Rectal smooth muscle tissue (tissue), 1 donor: ENCODE data around the gene TUT1.
"Not testable (repeated sequence)": the region's sequence is repeated elsewhere in the genome, so short reads cannot be mapped to it uniquely, and the experiment has no call there.

ENCODE experiments used
- H3K27ac ChIP-seq: one replicate; pipeline ENCODE4 v1.7.0; 2013; ENCODE audit warnings: low read depth, low read length, inconsistent platforms
- H3K27me3 ChIP-seq: one replicate; pipeline ENCODE4 v1.7.0; 2013; ENCODE audit warnings: low read length; ENCODE audit not compliant: control insufficient read depth, insufficient read depth
- H3K36me3 ChIP-seq: one replicate; pipeline ENCODE4 v1.7.0; 2013; ENCODE audit warnings: low read length; ENCODE audit not compliant: control insufficient read depth, insufficient read depth
- H3K4me1 ChIP-seq: one replicate; pipeline ENCODE4 v1.7.0; 2013; ENCODE audit warnings: low read length; ENCODE audit not compliant: control insufficient read depth, insufficient read depth
- H3K4me3 ChIP-seq: one replicate; pipeline ENCODE4 v1.7.0; 2013; ENCODE audit warnings: low read length
- H3K9ac ChIP-seq: one replicate; pipeline ENCODE4 v1.7.0; 2013; ENCODE audit warnings: low read length

The TUT1 gene

DNA sequence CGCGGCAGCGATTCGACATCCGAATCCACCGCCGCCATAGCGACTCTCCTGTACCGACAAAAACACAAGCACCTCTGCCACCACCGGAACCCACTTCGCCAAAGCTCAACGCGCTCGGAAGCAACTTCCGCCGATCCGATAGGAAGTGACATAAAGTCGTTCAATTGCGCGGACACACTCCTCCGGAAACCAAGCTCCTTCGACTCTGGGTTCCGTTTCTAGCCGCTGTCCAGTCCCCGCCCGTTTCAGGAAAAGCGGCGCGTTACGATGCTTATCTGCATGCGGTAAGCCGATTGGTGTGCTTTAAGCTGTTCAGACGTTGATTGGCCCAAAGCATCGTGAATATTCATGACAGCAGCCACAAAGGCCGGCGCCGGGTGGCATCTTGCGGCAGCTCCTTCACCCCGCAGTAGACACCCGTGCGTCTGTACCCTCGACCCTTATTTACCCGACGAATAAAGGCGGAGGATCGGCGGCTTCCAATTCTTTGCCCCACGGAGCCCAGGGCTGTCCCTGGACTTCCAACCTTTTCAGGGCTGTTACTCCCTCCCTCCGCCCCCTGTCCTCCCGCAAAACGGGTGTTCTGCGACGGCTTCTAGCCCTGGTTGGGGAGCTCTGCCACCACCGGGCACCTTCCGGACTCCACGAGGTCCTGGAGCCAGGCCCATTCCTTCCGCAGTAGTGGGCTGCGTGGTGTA, at the start of gene TUT1:
TSS of gene TUT1 (minus strand) at position 76 of the 698 bp plus-strand sequence. CDS start at position 38, 38 bp downstream.
- Histone ChIP-seq H3K27me3 (no peaks in the 10 kb centered on the region), H3K4me3 (peak within 1 kb of the TSS; percentile 93), H3K27ac (peak within 1 kb of the TSS; percentile 93), H3K9ac (peak within 1 kb of the TSS; percentile 88), H3K36me3 (peaks cover 39% of the 10 kb centered on the region), H3K4me1 (peaks cover 15% of the 10 kb centered on the region)

DNA sequence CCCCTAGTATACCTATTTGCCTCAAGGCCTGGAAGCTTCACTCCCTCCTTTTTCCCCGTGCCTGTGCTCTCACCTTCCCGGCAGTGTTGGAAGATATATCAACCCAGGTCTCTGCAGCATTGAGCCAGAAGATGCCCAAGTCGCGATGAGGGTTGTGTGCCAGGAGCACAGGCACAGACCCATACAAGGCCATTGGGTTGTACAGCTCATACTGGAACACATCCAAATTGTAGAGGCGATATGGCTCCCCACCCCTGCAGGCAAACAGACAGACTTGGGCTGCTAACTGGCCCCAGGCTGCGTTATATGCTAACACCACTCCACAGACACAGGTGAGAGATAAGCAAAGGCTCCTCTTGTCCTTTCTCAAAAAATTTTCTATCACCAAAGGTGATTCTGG, 41.2 kb upstream of the TUT1 start:
- Histone ChIP-seq H3K4me3 (no peak overlapping the region), H3K9ac (no peak overlapping the region), H3K27ac (peak overlapping the region; percentile 45), H3K36me3 (peaks cover 66% of the 10 kb centered on the region), H3K27me3 (no peaks in the 10 kb centered on the region), H3K4me1 (no peaks in the 10 kb centered on the region)

GRCh38 chr11:62627713-62628112, 36.4 kb upstream of the TUT1 start:
- Histone ChIP-seq H3K27me3 (no peaks in the 10 kb centered on the region), H3K4me1 (no peaks in the 10 kb centered on the region), H3K36me3 (peaks cover 61% of the 10 kb centered on the region), H3K9ac (no peak overlapping the region), H3K4me3 (no peak overlapping the region), H3K27ac (no peak overlapping the region)

DNA sequence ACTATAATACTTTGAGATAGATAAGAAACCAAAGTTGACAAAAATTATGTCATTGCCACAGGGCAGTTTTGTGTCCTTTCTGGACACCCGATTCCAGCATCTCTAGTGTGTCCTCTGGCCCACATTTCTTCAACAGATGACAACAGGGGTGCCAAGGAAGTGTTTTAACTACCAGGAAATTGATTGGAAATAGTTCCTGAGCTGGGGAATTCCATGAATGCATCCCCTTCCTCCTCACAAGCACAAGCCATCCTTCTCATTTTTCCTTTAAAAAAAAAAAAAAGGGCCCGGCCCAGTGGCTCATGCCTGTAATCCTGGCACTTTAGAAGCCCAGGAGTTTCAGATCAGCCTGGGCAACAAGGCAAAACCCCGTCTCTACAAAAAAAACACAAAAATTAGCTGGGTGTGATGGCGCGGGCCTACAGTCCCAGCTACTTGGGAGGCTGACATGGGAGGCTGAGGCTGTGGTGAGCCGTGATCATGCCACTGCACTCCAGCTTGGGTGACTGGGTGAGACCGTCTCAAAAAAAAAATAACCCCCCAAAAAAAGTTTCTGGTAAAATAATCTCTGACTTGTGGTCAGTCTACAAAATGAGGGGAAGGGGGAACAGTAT, 31.3 kb upstream of the TUT1 start:
- H3K27me3 ChIP-seq = no peaks in the 10 kb centered on the region
- no peak overlapping the region for H3K9ac ChIP-seq
- peak overlapping the region; percentile 52 for H3K4me3 ChIP-seq
- H3K36me3 ChIP-seq = peaks cover 22% of the 10 kb centered on the region
- H3K27ac ChIP-seq = peak overlapping the region; percentile 79
- H3K4me1 ChIP-seq = peaks cover 9% of the 10 kb centered on the region

- Histone ChIP-seq H3K4me3 (peak within 1 kb of the TSS; percentile 98), H3K4me1 (peaks cover 9% of the 10 kb centered on the region), H3K36me3 (peaks cover 19% of the 10 kb centered on the region), H3K9ac (peak within 1 kb of the TSS; percentile 66), H3K27me3 (no peaks in the 10 kb centered on the region), H3K27ac (peak within 1 kb of the TSS; percentile 79)
These were observed 30.5 kb upstream of the TUT1 start, which contains the start of gene B3GAT3 for GRCh38 chr11:62621567-62622470. Gene B3GAT3 (minus strand): TSS chr11:62621986. CDS start chr11:62621947, 39 bp downstream.

DNA sequence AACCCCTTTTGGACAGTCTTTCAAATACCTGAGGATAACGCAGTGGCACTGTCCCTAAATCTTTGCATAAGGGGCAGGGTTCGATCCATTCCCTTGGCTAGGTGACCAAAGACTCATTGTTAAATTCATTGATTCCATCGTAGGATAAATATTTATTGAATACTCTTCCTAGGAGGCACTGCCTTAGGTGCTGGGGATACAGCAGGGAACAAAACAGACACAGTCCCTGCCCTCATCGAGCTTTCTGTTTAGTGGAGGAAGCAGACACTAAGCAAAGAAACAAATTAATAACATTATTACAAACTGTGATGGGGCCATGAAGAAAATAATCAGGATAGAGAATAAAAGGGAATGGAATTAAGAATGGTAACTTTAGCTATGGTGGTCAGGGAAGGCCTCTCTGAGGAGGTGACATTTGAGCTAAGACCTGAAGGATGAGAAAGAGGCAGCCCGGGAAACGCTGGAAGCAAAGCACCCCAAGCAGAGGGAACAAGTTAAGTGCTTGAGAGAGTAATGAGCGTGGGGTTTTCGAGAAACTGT, 29.8 kb upstream of the TUT1 start:
- H3K4me1 ChIP-seq = peaks cover 9% of the 10 kb centered on the region
- peaks cover 17% of the 10 kb centered on the region for H3K36me3 ChIP-seq
- peak overlapping the region; percentile 66 for H3K9ac ChIP-seq
- H3K27ac ChIP-seq = peak overlapping the region; percentile 79
- H3K27me3 ChIP-seq = no peaks in the 10 kb centered on the region
- peak overlapping the region; percentile 98 for H3K4me3 ChIP-seq

DNA sequence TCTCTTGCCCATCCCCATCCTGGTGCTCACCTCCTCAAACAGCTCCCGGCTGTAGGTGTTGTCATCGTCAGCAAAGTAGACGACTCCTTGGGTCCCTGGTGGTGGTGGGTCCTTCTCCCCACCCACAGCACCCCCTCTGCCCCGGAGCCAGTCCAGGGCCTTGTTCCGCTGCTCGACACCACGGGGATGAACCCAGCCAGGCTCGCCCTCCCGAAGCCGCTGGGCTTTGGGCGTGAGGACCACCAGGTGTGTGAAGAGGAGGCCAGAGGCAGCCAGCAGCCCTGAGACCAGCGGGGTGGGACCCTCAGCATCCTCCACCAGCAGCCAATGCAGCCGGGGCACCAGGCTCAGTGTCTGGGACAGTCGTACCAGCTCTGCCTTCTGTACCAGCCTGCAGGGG, 25.6 kb upstream of the TUT1 start:
- not testable (repeated sequence) for H3K4me3 ChIP-seq, H3K27me3 ChIP-seq, H3K4me1 ChIP-seq, H3K27ac ChIP-seq, H3K36me3 ChIP-seq, H3K9ac ChIP-seq

- Histone ChIP-seq H3K9ac (no peak overlapping the region), H3K4me1 (peaks cover 9% of the 10 kb centered on the region), H3K36me3 (peaks cover 6% of the 10 kb centered on the region), H3K4me3 (no peak overlapping the region), H3K27me3 (no peaks in the 10 kb centered on the region), H3K27ac (no peak overlapping the region)
These were observed 24.2 kb upstream of the TUT1 start for GRCh38 chr11:62615521-62615920.

- peaks cover 10% of the 10 kb centered on the region for H3K4me1 ChIP-seq
- no peak overlapping the region for H3K27ac ChIP-seq
These were observed 23.0 kb upstream of the TUT1 start for GRCh38 chr11:62614275-62614674.

DNA sequence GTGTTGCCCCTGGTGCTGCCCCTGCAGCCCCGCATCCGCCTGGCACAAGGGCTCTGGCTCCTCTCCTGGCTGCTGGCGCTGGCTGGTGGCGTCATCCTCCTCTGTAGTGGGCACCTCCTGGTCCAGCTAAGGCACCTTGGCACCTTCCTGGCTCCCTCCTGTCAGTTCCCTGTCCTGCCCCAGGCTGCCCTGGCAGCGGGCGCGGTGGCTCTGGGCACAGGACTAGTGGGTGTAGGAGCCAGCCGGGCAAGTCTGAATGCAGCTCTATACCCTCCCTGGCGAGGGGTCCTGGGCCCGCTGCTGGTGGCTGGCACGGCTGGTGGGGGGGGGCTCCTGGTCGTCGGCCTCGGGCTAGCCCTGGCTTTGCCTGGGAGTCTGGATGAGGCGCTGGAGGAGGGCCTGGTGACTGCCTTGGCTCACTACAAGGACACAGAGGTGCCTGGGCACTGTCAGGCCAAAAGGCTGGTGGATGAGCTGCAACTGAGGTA, 22.0 kb upstream of the TUT1 start:
- no peak overlapping the region for H3K9ac ChIP-seq
- H3K4me3 ChIP-seq = peak overlapping the region; percentile 48
- H3K27ac ChIP-seq = peak overlapping the region; percentile 82
- H3K36me3 ChIP-seq = peaks cover 10% of the 10 kb centered on the region
- peaks cover 10% of the 10 kb centered on the region for H3K4me1 ChIP-seq
- H3K27me3 ChIP-seq = no peaks in the 10 kb centered on the region

More at GRCh38 chr11:62614275-62614674, 23.0 kb upstream of the TUT1 start:
- Histone ChIP-seq H3K9ac (no peak overlapping the region), H3K27me3 (no peaks in the 10 kb centered on the region), H3K36me3 (peaks cover 10% of the 10 kb centered on the region), H3K4me3 (no peak overlapping the region)

- no peaks in the 10 kb centered on the region for H3K27me3 ChIP-seq
- peaks cover 10% of the 10 kb centered on the region for H3K36me3 ChIP-seq
- H3K4me1 ChIP-seq = peaks cover 10% of the 10 kb centered on the region
- peak within 1 kb of the TSS; percentile 88 for H3K9ac ChIP-seq
- H3K4me3 ChIP-seq = peak within 1 kb of the TSS; percentile 74
- peak within 1 kb of the TSS; percentile 82 for H3K27ac ChIP-seq
These were observed 21.3 kb upstream of the TUT1 start, which contains the start of the genes EML3 and ROM1 for GRCh38 chr11:62612366-62613290. Gene EML3 (minus strand): TSS chr11:62612775. CDS start chr11:62612457, 318 bp downstream. Gene ROM1 (plus strand): TSS chr11:62613257. CDS start chr11:62613282, 25 bp downstream.
